IgD-negative memory B cell (primary cell): ENCODE data around the gene CREB3L2. TPM values are rescaled to one million over a fixed set of nuclear protein-coding genes. Genes with fewer than 3 reads are reported as not detected.
"Not testable (repeated sequence)": the region's sequence is repeated elsewhere in the genome, so short reads cannot be mapped to it uniquely, and the experiment has no call there.

Source experiments
- H3K27ac Mint-ChIP-seq, 3 donors: one replicate each; pipeline ENCODE4 v1.8.0; 2020 to 2022; ENCODE audit warnings: mild to moderate bottlenecking in 3 of 3, mixed read lengths in 3 of 3, moderate library complexity in 1 of 3
- H3K27me3 Mint-ChIP-seq: one replicate; pipeline ENCODE4 v1.8.0; 2021; ENCODE audit warnings: mixed read lengths
- H3K36me3 Mint-ChIP-seq: one replicate; pipeline ENCODE4 v1.8.0; 2020; ENCODE audit warnings: mild to moderate bottlenecking, mixed read lengths
- H3K4me1 Mint-ChIP-seq, 3 donors: one replicate each; pipeline ENCODE4 v1.8.0; 2020 to 2022; ENCODE audit warnings: mixed read lengths in 3 of 3, mild to moderate bottlenecking in 1 of 3
- H3K4me3 Mint-ChIP-seq, 4 donors: one replicate each; pipeline ENCODE4 v1.8.0; 2020 to 2022; ENCODE audit warnings: mild to moderate bottlenecking in 4 of 4, mixed read lengths in 4 of 4, moderate library complexity in 3 of 4
- H3K9me3 Mint-ChIP-seq, 3 donors: one replicate each; pipeline ENCODE4 v1.8.0; 2020 to 2021; ENCODE audit warnings: mixed read lengths in 3 of 3, mild to moderate bottlenecking in 1 of 3
- polyA plus RNA-seq: library from polyadenylated mRNA; unstranded; fragments of 300-500 nt; fragmentation: Illumina TruSeq; gene quantifications from one replicate; pipeline ENCODE4 v1.2.3, GENCODE V29; 2021

The CREB3L2 gene
- polyA plus RNA-seq, 1 donor from 2014 or later = 4.9 TPM

DNA sequence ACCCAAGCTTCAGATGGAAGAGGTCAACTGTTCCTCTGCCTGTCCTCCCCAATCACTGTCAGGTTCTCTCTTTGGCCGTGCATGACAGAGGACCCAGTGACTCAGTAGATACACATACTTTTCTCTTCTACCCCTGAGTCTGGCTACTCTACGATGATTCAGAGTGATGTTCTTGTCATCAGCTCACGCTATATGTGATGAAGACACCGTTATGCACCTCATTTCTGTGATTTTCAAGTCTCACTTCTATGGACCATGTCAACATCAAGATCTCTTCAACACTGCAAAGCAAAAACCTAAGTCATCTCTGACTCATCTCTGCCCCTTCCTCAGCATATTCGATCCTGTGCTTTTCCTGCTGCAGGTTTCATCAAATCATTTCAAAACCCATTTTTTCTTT lies 78.5 kb downstream of the CREB3L2 start:
- no peak overlapping the region for H3K4me3 Mint-ChIP-seq
- H3K36me3 Mint-ChIP-seq = peaks cover 24% of the 10 kb centered on the region
- no peaks in the 10 kb centered on the region for H3K9me3 Mint-ChIP-seq
- no peaks in the 10 kb centered on the region for H3K27me3 Mint-ChIP-seq
- H3K27ac Mint-ChIP-seq = no peak overlapping the region
- peaks cover 0 to 3% (median 2%) of the 10 kb centered on the region in 3 donors for H3K4me1 Mint-ChIP-seq

DNA sequence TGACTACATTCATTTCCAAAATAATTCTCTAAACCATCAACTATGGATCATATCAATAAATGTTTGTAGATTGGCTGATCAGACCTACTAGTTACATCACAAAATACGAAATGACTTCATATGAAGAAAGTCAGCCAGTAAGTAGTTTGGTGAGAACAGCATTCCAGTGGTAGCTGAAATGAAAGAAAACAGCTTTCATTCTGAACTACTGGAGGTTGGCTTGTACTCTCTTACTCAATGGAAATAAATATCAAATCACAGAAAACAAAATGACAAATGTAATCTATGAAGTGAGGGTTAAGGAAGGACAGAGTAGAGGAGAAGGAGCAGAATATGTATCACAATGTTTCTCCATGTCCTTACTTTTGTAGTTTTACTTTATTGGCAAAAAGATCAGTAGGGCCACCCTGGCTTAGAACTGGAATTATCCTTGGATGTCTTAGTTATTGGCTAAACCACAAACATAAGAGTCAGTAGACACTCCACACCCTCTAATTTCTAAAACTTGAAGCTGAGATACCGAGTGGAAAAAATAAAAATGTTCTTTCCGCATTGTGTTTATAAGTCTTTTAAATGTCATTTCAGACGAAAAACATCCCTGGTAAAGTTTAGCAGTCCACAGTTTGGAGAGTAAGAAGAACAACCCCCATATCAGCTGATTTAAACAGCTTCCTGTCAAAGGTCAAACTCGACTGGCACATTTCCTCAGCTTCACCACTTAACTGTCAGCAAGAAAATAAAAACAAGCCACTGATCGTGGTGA lies 81.1 kb downstream of the CREB3L2 start:
- H3K4me1 Mint-ChIP-seq = peaks cover 7 to 18% (median 8%) of the 10 kb centered on the region in 3 donors
- no peaks in the 10 kb centered on the region for H3K9me3 Mint-ChIP-seq
- no peaks in the 10 kb centered on the region for H3K27me3 Mint-ChIP-seq
- no peak overlapping the region for H3K27ac Mint-ChIP-seq
- H3K4me3 Mint-ChIP-seq = no peak overlapping the region
- peaks cover 17% of the 10 kb centered on the region for H3K36me3 Mint-ChIP-seq

DNA sequence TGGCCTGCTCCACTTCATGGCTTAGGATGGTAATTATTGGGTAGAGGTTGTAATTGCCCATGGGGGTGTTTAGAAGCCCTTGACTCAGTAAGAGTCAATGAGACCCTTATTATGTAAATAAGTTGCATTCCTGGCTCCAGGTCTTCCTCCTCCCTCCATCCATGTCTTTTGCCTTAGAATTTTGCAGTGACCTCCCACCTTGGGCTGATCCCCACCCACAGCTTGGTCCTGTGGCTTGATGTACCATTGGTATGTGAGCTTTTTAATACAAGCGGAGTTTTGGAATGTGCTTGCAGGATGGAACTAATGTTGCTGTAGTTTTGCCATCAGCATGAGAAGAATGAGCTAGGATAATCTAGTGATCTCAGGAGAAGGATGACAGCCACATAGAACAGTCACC lies 81.9 kb downstream of the CREB3L2 start:
- no peak overlapping the region for H3K4me3 Mint-ChIP-seq
- no peaks in the 10 kb centered on the region for H3K27me3 Mint-ChIP-seq
- H3K27ac Mint-ChIP-seq = no peak overlapping the region
- no peaks in the 10 kb centered on the region for H3K9me3 Mint-ChIP-seq
- peaks cover 16% of the 10 kb centered on the region for H3K36me3 Mint-ChIP-seq
- H3K4me1 Mint-ChIP-seq = peaks cover 7 to 18% (median 8%) of the 10 kb centered on the region in 3 donors

DNA sequence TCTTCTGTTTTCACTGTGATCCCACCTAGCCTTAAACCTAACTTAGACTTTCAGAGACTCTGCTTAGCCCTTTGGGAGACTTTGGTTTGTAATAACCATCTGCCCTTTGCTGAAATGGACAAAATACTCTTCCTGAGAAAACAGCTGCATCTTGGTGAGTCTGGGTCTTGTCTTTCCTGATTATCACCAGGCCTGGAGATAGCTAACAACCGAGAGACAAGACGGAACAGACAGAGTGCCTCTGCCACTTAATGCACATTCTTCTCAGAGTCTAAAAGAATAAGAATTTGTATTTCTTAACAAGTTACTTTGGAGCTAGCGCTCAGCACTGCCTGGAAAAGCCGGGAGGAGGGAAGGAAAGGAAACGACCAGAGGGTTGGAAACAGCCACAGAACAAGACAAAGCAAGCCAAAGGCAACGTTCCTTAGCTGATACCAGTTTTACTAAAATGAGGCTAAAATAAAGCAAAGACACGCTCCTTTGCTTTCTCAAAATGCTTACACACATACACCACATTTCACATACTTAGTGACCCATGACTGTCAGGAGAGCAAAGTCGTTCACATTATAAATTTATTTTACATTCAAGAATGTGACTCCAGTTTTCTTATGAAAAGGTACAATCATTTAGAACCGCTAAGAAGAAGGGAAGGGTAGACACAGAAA lies 84.8 kb downstream of the CREB3L2 start:
- H3K27ac Mint-ChIP-seq = peak overlapping the region in 1 of 3 donors; percentile 64
- no peaks in the 10 kb centered on the region for H3K27me3 Mint-ChIP-seq
- peak overlapping the region in 3 of 4 donors; percentile 5 to 49 (median 23) for H3K4me3 Mint-ChIP-seq
- H3K36me3 Mint-ChIP-seq = peaks cover 13% of the 10 kb centered on the region
- no peaks in the 10 kb centered on the region for H3K9me3 Mint-ChIP-seq
- peaks cover 7 to 16% (median 8%) of the 10 kb centered on the region in 3 donors for H3K4me1 Mint-ChIP-seq

DNA sequence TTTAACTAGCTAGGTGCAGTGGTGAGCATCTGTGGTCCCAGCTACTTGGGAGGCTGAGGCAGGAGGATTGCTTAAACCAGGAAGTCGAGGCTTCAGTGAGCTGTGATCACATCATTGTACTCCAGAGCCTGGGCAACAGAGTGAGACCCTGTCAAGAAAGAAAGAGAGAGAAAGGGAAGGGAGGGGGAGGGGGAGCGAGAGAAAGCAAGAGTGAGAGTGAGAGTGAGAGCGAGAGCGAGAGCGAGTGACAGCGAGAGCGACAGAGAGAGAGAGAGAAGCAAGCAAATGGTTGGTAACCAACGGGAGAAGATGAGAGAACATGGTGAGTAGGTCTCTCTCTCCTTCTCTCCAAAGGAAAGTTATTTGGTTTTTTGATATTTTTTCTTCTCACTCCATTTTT lies 85.3 kb downstream of the CREB3L2 start:
- H3K27me3 Mint-ChIP-seq = no peaks in the 10 kb centered on the region
- H3K9me3 Mint-ChIP-seq = no peaks in the 10 kb centered on the region
- H3K4me3 Mint-ChIP-seq = peak overlapping the region in 1 of 4 donors; percentile 24
- peak overlapping the region in 1 of 3 donors; percentile 53 for H3K27ac Mint-ChIP-seq
- peaks cover 7 to 16% (median 8%) of the 10 kb centered on the region in 3 donors for H3K4me1 Mint-ChIP-seq
- H3K36me3 Mint-ChIP-seq = peaks cover 8% of the 10 kb centered on the region

DNA sequence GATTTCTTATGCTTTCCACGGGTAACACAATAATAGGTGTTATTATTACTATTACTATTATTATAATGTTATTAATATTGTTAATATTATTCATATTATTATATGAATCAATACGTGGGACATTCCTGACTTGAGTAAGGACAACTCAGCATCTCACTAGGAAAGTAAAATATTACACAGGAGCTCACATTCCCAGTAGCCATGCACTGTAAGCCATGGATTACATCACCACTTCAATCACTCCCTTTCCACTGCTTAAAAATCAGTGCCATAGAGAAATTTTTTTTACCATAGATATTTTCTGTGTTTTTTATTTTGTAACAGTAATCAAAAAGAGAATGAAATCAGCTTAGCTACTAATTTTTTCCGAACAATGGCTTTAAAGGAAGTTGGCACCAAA lies 86.6 kb downstream of the CREB3L2 start:
- no peak overlapping the region for H3K4me3 Mint-ChIP-seq
- H3K9me3 Mint-ChIP-seq = no peaks in the 10 kb centered on the region
- peaks cover 2% of the 10 kb centered on the region for H3K36me3 Mint-ChIP-seq
- peaks cover 7 to 16% (median 8%) of the 10 kb centered on the region in 3 donors for H3K4me1 Mint-ChIP-seq
- H3K27ac Mint-ChIP-seq = no peak overlapping the region
- H3K27me3 Mint-ChIP-seq = no peaks in the 10 kb centered on the region

DNA sequence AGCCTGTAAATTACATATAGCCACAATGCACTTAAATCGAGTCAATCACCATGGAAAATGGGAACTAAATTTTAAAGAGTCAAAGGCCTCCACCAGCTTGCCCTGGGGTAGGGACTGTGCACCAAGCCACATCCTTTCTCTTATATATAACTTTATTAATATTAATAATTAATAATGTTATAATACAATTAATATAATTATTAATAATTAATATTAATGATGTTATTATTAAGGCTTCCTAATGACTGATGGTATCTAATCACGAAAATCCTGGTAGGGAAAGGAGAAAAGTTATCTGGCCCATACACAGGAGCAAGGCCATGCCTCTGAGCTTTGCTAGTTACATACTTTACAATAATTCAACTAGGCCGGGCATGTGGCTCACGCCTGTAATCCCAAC lies 87.9 kb downstream of the CREB3L2 start:
- Mint-ChIP-seq H3K27me3 (no peaks in the 10 kb centered on the region), H3K27ac (no peak overlapping the region), H3K9me3 (no peaks in the 10 kb centered on the region), H3K36me3 (peaks cover 5% of the 10 kb centered on the region), H3K4me1 (peaks cover 4 to 16% (median 7%) of the 10 kb centered on the region in 3 donors), H3K4me3 (no peak overlapping the region)

DNA sequence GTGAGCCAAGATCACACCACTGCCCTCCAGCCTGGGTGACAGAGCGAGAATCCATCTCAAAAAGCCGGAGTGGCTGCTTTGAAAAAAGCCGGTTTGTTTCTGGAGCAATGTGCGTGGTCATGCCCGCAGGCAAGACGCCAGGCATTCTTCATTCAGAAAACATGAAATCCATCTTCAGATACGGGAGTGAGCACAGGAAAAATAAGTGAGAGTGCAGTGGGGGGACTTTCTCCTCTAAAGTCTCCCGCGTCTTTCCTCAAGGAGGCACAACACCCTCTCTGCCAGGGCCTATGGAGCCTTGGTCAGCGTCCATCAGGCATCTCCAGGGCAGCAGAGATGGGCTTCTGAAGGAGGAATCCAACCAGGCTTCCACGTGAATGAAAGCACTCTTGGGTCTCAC lies 92.8 kb downstream of the CREB3L2 start:
- Mint-ChIP-seq H3K4me1 (no peaks in the 10 kb centered on the region), H3K27me3 (no peaks in the 10 kb centered on the region), H3K4me3 (no peak overlapping the region), H3K27ac (no peak overlapping the region), H3K36me3 (peaks cover 14% of the 10 kb centered on the region), H3K9me3 (peaks cover 0 to 4% (median 0%) of the 10 kb centered on the region in 3 donors)

DNA sequence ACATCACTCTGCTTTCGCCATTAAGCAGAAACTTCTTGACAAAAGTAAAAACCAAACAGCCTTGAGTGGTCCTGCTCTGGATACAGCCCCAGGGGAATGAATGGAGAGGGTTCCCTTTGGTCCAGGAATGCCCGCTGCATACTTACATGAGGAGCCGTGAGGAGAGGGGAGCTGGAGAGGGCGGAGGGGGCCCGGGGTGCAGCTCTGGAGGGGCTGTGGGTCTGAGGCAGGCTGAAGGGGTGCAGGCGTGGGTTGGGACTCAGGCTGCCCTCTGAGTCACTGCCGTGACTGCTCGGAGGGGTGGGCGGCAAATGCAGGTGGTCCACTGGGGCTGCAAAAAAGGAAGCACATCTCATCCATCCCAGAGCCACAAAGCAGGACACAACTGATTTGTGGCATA lies 93.8 kb downstream of the CREB3L2 start:
- no peak overlapping the region for H3K4me3 Mint-ChIP-seq
- peaks cover 14% of the 10 kb centered on the region for H3K36me3 Mint-ChIP-seq
- H3K4me1 Mint-ChIP-seq = peaks cover 0 to 5% (median 5%) of the 10 kb centered on the region in 3 donors
- H3K27ac Mint-ChIP-seq = no peak overlapping the region
- peaks cover 0 to 4% (median 0%) of the 10 kb centered on the region in 3 donors for H3K9me3 Mint-ChIP-seq
- no peaks in the 10 kb centered on the region for H3K27me3 Mint-ChIP-seq

DNA sequence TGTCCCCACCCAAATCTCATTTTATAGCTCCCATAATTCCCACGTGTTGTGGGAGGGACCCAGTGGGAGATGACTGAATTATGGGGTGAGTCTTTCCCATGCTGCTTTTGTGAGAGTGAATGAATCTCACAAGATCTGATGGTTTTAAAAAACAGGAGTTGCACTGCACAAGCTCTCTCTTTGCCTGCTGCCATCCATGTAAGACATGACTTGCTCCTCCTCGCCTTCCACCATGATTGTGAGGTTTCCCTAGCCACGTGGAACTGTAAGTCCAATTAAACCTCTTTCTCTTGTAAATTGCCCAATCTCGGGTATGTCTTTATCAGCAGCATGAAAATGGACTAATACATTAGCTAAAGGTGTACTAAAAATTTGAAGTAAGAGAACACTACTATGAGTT lies 95.2 kb downstream of the CREB3L2 start:
- not testable (repeated sequence) for H3K9me3 Mint-ChIP-seq, H3K4me3 Mint-ChIP-seq, H3K27me3 Mint-ChIP-seq, H3K27ac Mint-ChIP-seq, H3K4me1 Mint-ChIP-seq
- H3K36me3 Mint-ChIP-seq = peaks cover 11% of the 10 kb centered on the region

DNA sequence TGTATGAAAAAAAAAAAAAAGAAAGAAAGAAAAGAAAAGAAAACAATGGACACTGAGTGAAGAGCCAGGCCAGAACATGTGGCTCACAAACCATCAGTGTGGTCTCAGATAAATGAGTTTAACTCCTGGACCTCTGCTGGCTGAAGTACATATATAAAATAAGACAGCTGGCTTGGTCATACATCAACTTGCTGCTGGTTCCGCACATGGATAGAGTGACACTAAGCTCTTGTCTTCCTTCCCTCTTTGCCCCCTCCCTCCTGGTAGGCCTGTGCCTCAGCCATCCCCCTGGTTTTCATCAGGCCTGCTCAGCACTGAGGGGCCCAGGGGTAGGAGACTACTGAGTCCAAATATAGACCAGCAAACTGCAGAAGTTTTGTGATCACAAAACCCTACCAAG lies 97.1 kb downstream of the CREB3L2 start:
- H3K27ac Mint-ChIP-seq = peak overlapping the region in 1 of 3 donors; percentile 53
- H3K9me3 Mint-ChIP-seq = peaks cover 0 to 4% (median 0%) of the 10 kb centered on the region in 3 donors
- H3K4me3 Mint-ChIP-seq = peak overlapping the region in 1 of 4 donors; percentile 58
- H3K27me3 Mint-ChIP-seq = no peaks in the 10 kb centered on the region
- H3K36me3 Mint-ChIP-seq = peaks cover 12% of the 10 kb centered on the region
- H3K4me1 Mint-ChIP-seq = peaks cover 0 to 5% (median 5%) of the 10 kb centered on the region in 3 donors

DNA sequence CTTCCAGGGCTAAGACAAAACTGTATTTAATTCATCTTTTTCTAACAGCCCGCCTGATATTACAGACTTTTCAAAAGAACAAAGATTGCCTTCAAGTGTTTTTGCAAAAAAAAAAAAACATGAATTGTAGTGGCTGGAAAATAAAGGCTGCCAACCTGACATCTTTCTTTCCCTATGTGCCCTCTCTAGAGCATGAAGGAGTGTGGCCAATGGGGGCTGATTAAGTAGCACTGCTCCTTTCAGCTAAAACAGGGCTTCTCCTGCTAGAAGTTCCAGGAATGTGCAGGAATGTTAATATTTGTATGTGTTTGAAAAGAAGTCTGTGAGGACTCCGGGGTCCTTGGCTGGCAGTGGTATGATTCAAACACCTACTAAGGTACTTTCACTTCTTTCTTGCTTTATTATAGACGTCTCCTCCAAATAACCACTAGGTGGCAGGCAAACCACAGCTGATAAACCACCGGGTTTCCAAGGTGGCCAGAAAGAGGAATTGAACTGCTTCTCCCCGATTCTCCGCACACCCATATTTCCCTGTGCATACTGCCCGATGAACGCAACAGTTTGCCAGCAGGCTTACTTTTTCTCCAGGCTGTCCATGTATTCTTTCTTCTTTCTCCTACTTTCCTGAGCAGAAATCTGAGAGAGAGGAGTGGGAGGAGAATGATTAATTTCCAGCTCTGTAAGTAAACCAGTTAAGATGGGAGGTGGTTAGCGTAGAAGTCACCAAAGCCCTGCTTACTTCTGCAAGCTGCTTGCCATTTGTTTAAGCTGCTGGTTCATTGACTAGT lies 98.3 kb downstream of the CREB3L2 start:
- no peaks in the 10 kb centered on the region for H3K27me3 Mint-ChIP-seq
- H3K4me3 Mint-ChIP-seq = peak overlapping the region in 1 of 4 donors; percentile 28
- H3K36me3 Mint-ChIP-seq = peaks cover 12% of the 10 kb centered on the region

DNA sequence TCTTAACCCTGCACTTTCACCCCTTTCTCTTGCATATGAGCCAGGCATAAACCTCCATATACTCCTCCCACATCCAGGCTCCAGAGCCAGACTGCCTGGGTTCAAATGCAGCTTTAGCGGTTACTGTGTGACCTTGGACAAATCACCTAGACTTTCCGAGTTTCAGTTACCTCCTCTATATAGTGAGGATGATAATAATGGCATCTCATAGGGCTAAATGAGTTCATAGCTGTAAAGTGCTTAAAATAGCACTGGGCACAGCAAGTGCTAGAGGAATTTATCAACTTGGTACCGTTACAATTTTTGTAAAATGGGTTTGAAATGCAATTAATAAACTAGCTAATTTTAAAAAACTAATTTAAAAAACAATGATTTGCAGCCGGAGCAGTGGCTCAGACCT lies 101.7 kb downstream of the CREB3L2 start:
- Mint-ChIP-seq H3K4me1 (peaks cover 15 to 19% (median 18%) of the 10 kb centered on the region in 3 donors), H3K27me3 (no peaks in the 10 kb centered on the region), H3K4me3 (peak overlapping the region in 1 of 4 donors; percentile 24), H3K9me3 (no peaks in the 10 kb centered on the region), H3K36me3 (peaks cover 4% of the 10 kb centered on the region), H3K27ac (no peak overlapping the region)

More for the DNA sequence above, 98.3 kb downstream of the CREB3L2 start:
- Mint-ChIP-seq H3K4me1 (peaks cover 6 to 12% (median 12%) of the 10 kb centered on the region in 3 donors), H3K9me3 (peaks cover 0 to 4% (median 0%) of the 10 kb centered on the region in 3 donors), H3K27ac (peak overlapping the region in 1 of 3 donors; percentile 53)

DNA sequence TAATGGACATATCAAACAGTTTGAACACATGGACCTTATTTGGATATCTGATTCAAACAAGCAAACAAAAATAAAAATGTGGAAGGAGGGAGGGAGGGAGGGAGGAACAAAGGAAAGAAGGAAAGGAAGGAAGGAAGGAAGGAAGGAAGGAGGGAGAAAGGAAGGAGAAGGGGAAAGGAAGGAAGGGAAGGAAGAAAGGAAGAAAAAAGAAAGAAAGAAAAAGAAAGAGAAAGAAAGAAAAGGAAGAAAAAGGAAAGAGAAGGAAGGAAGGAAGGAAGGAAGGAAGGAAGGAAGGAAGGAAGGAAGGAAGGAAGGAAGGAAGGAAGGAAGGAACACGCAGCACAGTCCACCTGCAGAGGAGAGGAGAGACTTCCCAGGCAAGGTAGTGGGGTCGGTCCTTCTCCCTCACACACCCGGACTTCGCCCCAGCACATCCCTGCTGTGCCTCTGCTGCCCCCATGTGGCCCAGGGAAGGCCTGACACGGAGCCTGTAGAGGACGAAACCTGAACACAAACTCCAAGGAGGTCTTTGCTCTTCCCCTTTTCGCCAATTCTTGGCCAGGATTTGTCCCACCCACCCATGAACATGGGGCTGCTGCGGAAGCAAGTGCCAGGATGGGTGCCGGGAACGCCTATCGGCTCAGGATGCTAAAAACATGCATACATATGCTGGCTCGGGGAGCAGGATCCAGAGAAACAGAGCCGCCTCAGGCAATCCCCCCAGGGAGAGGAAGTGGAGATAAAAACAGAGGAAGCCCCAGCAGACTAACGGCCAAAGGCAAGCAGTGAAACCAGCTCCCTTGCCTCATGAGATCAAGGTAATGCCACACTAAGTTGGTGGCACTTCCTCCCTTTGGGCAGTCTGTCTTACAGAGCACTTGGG lies 102.8 kb downstream of the CREB3L2 start:
- H3K9me3 Mint-ChIP-seq = no peaks in the 10 kb centered on the region

More for the DNA sequence above, 102.8 kb downstream of the CREB3L2 start:
- H3K27ac Mint-ChIP-seq = peak overlapping the region in 1 of 3 donors; percentile 81
- peaks cover 15 to 19% (median 18%) of the 10 kb centered on the region in 3 donors for H3K4me1 Mint-ChIP-seq
- no peaks in the 10 kb centered on the region for H3K27me3 Mint-ChIP-seq
- H3K36me3 Mint-ChIP-seq = peaks cover 4% of the 10 kb centered on the region
- H3K4me3 Mint-ChIP-seq = peak overlapping the region in 3 of 4 donors; percentile 70 to 88 (median 79)
